Measurements from ENCODE around the gene GLIS2. TPM values are rescaled to one million over a fixed set of nuclear protein-coding genes. Genes with fewer than 3 reads are reported as not detected.

Gene GLIS2
- total RNA-seq, 1 donor from 2014 or later = 13.5 TPM

DNA sequence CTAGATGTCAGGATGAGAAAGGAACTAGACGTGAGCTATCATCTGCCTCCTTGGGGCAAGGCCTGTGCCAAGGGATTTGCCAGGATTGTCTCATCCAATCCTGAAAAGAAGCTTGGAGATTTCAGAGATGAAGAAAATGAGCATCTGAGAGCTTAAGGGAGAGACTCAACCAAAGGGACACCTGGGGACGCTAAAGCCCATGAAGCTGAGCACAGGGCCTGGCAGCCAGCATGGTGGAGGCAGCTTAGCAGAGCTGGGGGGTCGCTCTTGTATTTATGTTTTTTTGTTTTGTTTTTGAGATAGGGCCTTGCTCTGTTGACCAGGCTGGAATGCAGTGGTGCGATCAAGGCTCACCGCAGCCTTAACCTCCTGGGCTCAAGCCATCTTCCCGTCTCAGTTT, 18.4 kb upstream of the GLIS2 start:
- DNase-seq (ENCODE audit: low read depth) = no peak

DNA sequence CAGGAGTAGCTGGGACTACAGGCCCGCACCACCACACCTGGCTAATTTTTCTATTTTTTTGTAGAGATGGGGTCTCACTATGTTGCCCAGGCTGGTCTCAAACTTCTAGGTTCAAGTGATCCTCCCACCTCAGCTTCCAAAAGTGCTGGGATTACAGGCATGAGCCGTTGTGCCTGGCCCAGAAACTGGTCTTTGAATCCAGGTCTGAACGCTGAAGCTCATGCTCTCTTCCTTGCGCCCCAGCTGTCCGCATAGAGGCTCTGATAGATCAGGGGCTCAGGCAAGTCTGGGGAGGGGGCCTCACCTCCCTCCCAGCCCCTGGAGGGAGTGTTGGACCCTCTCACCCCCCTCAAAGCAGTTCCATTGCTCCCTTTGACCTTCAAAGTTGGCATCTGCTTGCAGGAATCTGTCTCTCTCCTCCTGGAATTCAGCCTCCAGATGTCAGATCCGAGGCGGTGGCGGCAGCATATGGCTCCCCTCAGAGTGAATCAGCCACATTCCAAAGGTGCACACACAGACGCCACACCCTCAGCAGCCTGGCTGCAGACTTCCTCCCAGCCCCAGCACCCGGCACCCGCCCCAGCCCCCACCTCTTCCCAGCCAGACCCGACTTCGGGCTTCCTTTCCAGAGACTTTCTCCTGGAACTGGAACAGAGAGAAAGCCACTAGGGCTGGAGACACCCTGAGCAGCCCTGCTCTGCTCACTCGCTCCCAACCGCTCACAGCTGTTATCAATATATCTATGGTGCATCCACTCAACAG, 16.9 kb upstream of the GLIS2 start:
- peak; percentile 86 for DNase-seq (ENCODE audit: low read depth)

DNA sequence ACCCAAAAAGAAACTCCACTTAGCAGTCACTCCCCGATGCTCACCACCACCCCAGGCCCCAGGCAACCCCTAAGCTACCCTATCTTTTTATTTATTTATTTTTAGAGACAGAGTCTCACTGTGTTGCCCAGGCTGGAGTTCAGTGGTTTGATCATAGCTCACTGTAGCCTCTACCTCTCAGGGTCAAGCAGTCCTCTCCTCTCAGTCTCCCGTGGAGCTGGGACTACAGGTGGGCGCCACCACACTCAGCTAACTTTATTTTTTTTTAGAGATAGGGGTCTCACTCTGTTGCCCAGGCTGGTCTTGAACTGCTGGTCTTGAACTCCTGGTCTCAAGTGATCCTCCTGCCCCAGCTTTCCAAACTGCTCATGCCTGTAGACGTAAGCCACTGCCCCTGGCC, 14.7 kb upstream of the GLIS2 start:
- DNase-seq (ENCODE audit: low read depth) = no peak

DNA sequence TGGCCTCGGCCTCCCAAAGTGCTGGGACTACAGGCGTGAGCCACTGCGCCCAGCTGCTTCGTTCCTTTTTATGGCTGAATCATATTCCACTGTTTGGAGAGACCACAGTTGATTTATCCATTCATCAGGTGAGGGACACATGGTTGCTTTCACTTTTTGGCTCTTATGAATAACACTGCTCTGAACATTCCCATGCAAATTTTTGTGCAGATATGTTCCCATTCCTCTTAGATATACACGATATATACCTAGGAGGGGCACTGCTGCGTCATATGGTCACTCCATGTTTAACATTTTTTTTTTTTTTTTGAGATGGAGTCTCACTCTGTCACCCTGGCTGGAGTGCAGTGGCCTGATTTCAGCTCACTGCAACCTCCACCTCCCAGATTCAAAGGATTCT, 13.9 kb upstream of the GLIS2 start:
- no peak for DNase-seq (ENCODE audit: low read depth)

DNA sequence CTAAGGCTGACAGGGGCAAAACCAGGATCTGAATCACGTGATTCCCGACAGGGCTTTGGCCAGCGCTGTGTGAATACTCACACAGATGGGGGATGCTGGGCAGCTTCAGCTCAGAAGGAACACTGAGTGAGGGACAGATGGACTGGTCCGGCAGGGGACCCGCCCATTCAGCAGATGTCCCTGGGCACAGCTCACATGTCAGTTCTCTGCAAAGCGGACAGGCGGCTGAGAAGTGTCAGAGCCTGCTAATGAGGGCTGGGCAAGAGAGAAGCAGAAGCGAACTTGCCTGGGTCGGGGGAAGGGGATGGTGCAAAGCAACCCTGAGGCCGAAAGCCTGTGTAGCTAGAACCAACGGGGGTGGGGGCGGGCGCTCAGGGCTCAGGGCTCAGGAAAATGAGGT, 11.9 kb upstream of the GLIS2 start:
- DNase-seq (ENCODE audit: low read depth) = no peak

DNA sequence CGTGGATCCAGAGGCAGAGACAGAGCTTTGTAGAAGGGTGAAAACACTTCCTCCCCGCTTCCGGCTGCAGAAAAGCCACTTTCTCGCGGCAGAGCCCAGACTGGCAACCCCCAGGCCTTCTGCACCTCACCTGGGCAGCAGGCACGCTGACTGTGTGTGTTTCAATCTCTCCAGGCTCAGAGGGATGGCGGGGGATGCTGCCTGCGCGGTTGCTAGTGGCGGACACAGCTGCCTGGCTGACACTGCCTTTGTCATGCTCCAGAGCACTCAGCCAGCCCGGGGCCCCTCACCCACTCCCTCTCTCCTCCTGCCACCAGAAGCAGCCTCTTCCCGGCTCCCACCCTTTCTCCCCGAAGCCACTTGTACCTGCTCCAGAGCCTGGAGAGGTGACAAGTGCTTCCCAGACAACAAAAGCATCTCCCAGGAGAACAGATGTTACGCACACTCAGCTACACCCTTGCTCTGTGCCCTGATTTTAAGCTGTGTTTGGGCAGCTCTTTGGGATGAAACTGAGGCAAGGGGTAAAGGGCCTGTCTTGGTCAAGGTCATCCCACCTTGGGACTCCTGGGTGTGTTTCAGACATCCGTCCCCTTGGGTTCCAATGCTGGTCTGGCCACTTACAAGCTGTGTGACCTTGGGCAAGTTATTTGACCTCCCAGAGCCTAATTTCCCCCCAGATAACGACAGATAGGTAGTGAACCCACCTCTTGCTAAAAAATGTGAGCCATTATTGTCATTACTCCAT, 9.2 kb upstream of the GLIS2 start:
- no peak for DNase-seq (ENCODE audit: low read depth)

DNA sequence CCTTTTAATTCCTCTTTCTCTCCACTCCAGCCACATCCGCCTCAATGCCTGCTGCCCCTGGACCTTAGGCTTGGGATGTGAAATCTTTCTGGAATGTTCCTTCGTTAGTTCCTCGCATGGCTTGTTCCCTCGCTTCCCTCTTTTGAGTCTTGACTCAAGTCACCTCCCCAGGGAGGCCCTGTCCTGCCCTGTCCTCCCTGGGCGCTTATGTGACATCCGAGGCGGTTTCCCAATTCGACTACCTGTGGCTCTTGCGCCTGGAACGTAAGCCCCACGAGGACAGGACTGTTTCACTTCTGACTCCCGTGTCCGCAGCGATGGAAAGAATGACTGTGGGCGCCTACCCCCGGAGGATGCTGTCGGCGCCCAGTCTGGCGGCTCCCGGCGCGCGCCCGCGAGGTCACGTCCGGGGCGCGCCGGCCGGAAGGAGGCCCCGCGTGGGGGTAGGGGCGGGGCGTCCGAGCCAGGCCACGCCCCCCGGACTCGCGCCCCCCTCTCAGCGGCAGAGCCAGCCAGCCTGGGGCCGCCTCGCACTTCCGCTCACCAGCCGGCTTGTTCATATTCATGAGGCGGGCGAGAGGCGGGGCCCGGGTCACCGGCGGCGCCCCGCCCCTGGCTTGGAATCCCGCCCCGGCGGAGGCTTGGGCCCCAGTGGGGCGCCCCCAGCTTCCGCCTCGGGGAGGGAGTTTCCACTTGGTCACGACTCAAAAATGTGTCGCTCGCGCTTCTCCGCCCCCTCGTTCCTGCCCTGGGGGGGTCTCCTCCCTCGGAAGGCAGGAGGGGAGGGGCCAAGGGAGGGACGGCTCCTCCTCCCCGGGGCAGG, 8.4 kb upstream of the GLIS2 start:
- peak; percentile 81 for DNase-seq (ENCODE audit: low read depth)

DNA sequence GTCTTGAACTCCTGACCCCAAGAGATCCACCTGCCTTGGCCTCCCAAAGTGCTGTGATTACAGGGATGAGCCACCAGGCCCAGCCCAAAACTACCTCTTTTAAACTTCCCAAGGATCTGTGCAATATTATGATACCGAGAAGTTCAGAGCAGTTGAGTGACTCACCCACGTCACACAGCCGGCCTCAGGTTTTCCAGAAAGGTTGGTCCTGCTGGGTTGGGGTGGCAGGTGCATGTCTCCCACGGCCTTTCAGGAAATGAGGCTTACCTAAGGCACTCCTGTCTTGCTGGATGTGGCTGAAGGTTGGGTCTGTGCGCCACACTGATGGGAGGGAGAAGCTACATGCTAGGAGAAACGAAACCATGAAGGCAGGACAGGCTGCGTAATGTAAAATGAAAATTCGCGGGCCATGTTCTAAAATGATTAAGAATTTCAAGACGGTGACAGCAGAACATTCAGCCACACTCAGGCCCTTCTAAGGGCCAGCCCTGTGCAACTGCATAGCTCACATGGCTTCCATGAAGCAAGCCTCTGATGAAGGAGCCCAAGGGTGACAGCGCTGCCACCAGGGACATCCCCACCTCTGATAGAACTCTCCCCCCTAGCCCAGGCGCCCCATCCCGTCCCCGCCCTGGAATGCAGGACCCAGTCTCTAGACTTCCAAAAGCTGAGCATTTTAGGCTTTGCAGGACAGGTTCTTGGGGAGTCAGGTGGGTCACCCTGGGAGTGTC, 6.6 kb upstream of the GLIS2 start:
- DNase-seq (ENCODE audit: low read depth) = no peak

DNA sequence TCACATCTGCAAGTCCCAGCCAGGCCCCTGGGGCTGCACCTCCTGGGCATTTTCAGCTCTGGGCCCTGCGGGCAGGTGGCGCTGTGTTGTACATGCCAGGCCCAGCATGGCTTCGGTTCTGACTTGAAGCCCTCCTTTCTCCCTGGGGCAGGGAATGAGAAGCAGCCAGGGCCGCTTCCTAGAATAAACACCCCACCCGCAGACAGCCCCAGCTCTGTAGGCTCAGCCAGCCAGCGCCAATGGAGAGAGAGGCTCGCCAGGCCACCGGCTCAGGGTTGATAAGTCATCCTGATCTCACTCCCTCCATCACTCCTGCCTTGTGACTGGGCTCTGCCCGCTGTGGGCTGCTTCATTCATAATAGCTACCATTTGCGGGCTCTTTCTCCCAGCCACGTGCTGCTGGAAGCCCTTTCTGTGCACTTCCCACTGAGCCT, 6.0 kb upstream of the GLIS2 start:
- peak; percentile 79 for DNase-seq (ENCODE audit: low read depth)

DNA sequence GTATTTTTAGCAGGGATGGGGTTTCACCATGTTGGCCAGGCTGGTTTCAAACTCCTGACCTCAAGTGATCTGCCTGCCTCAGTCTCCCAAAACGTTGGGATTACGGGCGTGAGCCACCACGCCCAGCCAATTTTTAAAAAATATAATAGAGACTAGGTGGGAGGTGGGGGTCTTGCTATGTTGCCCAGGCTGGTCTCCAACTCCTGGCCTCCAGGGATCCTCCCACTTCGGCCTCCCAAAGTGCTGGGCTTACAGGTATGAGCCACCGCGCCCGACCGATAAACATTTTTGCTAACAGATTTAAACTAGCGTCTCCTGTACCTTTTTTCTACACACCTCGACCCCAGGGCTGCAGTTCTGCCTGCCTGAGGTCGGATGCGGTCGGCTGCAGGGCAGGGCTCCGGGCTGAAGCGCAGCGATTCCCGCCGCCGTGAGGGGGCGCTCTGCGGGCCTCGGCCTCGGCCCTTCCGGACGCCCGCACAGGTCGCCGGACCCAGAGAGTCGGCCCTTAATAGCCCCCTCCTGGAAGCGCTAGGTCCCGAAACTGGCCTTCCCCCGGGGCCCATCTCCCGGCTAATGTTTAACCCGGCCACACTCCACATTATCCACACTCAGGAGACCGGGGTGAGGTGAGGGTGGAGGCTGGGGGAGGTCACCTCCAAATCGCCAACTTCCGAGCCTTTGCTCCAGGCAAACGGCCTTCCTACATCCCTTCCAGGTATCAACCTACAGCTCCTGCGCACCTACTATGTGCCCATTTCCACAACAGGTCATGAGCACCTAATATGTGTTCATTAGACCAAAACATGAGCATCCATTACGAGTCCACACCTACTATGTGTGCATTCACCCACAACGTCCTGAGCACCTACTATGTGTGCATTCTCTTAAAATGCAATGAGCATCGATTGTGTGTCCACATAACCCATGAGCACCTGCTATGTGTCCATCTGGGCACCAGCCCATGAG, 2.0 kb upstream of the GLIS2 start:
- DNase-seq (ENCODE audit: low read depth) = peak; percentile 87

DNA sequence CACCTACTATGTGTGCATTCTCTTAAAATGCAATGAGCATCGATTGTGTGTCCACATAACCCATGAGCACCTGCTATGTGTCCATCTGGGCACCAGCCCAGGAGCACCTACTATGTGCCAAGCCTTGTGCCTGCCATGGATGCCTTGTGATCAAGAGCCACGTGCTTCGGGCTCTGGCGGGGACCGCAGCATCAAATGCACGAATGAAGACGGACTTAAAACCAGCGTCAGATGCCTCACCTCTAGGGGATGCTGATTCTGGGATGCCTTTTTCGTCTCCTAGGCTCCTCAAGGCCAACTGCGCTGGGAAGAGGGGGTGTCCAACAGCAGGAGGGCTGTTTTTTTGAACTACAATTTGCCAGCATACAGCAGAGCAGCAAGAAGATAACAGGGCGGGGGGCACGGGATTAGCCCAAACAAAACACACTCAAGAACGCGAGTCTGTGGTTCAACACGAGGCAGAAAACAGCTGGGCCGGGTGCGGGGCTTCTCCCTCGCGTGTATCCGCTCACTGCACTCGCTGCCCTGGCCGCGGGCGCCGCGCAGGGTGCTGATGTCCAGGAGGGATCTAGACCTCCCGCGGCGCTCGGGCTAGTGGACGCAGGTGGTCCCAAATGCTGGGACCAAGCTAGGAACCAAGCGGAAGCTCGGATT, 1.2 kb upstream of the GLIS2 start:
- DNase-seq (ENCODE audit: low read depth) = peak; percentile 67

DNA sequence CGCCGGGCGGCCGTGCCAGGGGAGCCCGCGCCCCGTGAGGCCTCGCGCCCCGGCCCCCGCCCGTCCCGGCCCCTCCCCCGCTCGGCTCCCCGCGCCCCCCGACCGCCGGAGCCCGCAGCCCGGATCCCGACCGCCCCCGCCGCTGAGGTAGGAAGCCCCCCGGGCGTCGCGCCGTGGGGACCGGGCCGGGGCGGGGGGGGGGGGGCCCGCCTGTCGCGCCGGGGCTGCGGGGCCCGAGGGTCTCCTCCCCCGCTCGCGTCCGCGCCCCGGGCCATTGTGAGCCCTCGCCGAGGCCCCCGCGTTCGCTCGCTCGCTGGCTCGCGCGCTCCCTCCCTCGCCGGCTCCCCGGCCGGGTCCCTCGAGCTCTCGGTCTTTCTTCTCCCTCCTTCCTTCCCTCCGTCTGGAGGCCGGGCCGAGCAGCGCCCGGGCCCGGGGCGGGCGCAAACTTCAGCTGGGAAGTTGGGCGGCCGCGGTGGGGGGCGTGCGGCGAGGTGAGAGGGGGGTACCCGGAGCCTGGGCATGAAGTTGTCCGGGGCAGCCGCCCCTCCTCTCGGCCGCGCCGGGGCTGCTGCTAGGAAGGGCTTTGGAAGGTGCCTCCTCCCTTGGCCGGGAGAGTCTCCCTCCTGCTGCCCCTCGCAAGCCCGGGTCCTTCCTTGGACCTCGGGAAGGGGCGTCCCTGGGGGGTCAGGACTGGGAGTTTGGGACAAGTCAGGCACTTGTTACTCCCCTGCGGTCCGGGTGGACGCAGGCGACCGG, 419 bp downstream of the GLIS2 start:
- DNase-seq (ENCODE audit: low read depth) = no peak

DNA sequence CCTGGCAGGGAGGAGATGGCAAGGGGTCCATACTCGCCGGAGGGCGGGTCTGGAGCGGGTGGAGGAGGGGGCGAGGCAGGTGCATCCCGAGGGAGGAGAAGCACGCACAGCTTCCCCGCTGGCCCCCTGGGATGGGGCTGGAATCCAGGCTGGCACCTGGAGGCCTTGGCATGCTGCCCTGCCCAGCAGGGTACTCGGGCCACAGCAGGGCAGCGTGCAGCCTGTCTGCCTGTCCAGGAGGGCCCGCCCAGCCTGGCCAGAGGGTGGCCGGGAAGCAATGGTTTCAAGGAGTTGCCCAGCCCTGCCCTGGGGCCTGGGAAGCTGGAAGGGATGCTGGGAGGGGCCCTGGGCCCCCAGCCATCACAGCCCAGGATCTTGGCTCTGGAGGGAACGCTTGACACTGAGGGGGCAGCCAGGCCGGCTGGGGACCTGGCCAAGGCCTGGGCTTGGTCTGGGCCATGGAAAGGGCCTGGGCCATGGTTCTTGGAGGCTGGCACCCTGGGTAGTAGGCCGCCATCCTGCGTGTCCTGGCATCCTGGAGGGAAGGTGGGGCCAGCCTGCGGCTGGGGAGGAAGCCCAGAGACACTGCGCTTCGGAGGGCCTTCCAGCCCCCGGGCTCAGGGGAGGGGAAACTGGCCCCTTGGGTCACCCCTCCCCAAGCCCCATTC, 1.1 kb downstream of the GLIS2 start:
- DNase-seq (ENCODE audit: low read depth) = no peak

DNA sequence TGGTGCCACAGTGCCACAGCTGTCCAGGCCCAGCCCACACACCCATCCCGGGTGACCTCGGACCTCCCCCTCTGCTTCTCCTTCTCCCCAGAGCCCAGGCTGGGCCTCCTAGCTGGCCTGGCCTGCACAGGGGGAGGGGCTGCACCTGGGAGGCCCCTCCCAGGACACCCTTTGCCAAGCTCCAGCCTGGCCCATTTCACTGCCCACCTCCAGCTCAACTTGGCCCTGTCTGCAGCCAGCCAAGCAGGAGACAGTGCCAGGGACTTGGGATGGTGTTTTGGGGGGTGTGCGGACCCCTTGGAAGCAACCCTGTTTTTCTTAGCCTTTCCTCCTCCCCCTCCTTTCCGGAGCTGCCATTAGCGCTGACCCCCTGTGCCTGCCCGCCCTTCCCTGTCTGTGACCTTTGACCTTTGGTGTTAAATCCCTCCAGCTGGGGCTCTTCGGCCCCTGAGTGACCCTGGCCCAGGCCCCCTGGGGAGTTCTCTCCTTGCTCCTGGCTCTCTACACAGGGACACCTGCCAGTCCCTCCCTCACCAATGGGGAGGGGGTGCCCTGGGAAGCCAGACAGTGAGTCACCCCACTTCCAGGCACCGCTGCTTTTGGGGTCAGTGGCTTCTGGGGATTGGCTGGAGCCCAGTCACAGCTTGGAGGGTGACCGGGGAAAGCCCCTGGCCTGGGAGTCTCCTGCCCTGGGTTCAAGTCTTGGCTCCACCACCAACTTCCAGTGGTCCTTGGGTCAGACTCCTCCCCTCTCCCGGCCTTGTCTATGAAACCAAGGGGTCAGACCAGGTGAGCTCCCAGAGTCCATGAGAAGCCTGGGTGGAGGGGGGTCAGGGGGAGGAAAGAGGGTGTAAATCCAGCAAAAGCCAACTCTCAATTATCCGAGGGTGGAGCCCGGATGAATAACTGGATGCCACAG, 1.9 kb downstream of the GLIS2 start:
- peak; percentile 60 for DNase-seq (ENCODE audit: low read depth)

DNA sequence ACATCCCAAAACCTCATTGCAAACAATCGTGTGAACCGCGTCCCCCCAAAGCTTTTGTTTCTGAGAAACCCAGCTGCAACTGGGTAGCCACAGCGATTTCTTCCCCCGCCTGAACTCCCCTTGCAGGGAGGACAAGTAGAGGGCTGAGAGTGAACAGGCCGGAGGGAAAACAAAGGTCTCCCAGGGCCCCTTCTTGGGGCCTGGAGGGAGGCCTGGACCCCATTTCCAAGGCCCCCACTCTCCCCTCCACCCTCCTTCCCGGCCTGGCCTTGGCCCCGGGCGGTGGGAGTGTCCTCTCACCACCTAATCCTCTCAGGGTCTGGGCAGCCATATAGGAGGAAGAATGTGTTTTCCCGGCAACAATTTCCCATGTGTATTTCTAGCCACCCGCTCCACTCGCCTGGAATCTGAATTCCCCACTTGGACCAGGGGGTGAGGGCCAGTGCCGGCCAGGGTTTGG, 2.6 kb downstream of the GLIS2 start:
- no peak for DNase-seq (ENCODE audit: low read depth)

DNA sequence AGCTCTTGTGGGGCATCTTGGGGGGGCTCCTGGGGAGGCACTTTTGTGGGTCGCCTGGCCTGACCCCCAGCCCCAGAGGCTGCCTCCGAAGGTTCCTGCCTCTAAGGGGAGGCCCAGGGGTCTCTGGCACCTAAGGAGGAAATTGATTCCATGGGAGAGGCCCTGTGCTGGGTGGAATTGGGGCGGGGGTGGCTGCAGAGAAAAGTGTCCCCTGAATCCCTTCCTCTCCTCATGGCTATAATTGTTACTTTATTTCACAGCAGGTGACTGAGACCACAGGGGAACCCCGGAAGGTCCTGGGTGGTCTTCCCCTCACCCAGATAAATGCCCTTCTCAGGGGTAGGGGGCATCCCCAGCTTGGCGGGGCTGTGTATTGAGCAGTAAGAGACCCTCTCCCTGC, 3.1 kb downstream of the GLIS2 start:
- no peak for DNase-seq (ENCODE audit: low read depth)
